Neuronal stem cell (in vitro differentiated cells): ENCODE data around the gene TNFRSF12A.

ENCODE experiments used
- DNase-seq: peaks from one replicate; pipeline ENCODE4 v3.0.0-alpha.2; 2013; ENCODE audit warnings: low spot score
- H2AFZ ChIP-seq: one replicate; pipeline ENCODE4 v1.6.1; 2013; ENCODE audit warnings: mild to moderate bottlenecking, low read length, inconsistent platforms
- H2AK5ac ChIP-seq: 2 replicates; pipeline ENCODE4 v1.6.1; 2013; ENCODE audit warnings: low read depth, mild to moderate bottlenecking, inconsistent platforms, low read length, moderate library complexity, mixed read lengths
- H2BK120ac ChIP-seq: 2 replicates; pipeline ENCODE4 v1.6.1; 2013; ENCODE audit warnings: low read depth, mild to moderate bottlenecking, inconsistent platforms, low read length, moderate library complexity, mixed read lengths
- H2BK12ac ChIP-seq: one replicate; pipeline ENCODE4 v1.6.1; 2013; ENCODE audit warnings: low read length, inconsistent platforms
- H2BK15ac ChIP-seq: 2 replicates; pipeline ENCODE4 v1.6.1; 2013; ENCODE audit warnings: mild to moderate bottlenecking, low read length, inconsistent platforms, mixed read lengths
- H2BK5ac ChIP-seq: one replicate; pipeline ENCODE4 v1.6.1; 2013; ENCODE audit warnings: inconsistent platforms, mild to moderate bottlenecking, low read length, moderate library complexity
- H3K14ac ChIP-seq: one replicate; pipeline ENCODE4 v1.6.1; 2013; ENCODE audit warnings: low read length, inconsistent platforms
- H3K18ac ChIP-seq: 2 replicates; pipeline ENCODE4 v1.6.1; 2013; ENCODE audit warnings: low read length, inconsistent platforms
- H3K23ac ChIP-seq: 2 replicates; pipeline ENCODE4 v1.6.1; 2013; ENCODE audit warnings: low read depth, mild to moderate bottlenecking, mixed read lengths, low read length, inconsistent platforms; ENCODE audit not compliant: poor library complexity
- H3K27ac ChIP-seq: replicated peaks from 3 replicates; pipeline ENCODE4 v1.5.1; 2013; ENCODE audit warnings: low read length, inconsistent platforms
- H3K27me3 ChIP-seq, 3 experiments: 2 replicates each; pipeline ENCODE4 v1.6.1; 2013; ENCODE audit warnings: low read length in 3 of 3, mild to moderate bottlenecking in 2 of 3, inconsistent platforms in 1 of 3, low read depth in 1 of 3, mixed read lengths in 1 of 3, moderate library complexity in 1 of 3; ENCODE audit not compliant: control insufficient read depth in 3 of 3, insufficient read depth in 3 of 3
- H3K36me3 ChIP-seq, 2 donors: replicated peaks in 1 of 2; 2 replicates each; pipeline ENCODE4 v1.6.1; 2013; ENCODE audit warnings: low read length in 2 of 2; ENCODE audit not compliant: control insufficient read depth in 2 of 2, insufficient read depth in 2 of 2
- H3K4ac ChIP-seq: 2 replicates; pipeline ENCODE4 v1.6.1; 2013; ENCODE audit warnings: inconsistent platforms, mild to moderate bottlenecking, low read length, moderate library complexity
- H3K4me1 ChIP-seq, 2 donors: 1 replicate in 1 of 2; 2 replicates in 1 of 2; pipeline ENCODE4 v1.6.1; 2013; ENCODE audit warnings: low read length in 2 of 2, low read depth in 1 of 2; ENCODE audit not compliant: control insufficient read depth in 2 of 2, insufficient read depth in 1 of 2
- H3K4me2 ChIP-seq: one replicate; pipeline ENCODE4 v1.6.1; 2013; ENCODE audit warnings: mild to moderate bottlenecking, low read length, inconsistent platforms; ENCODE audit not compliant: insufficient read depth, poor library complexity, severe bottlenecking
- H3K4me3 ChIP-seq, 2 donors: 2 replicates each; pipeline ENCODE4 v1.5.1; 2013; ENCODE audit warnings: low read length in 2 of 2, mild to moderate bottlenecking in 2 of 2, inconsistent platforms in 1 of 2, moderate library complexity in 1 of 2
- H3K79me1 ChIP-seq: one replicate; pipeline ENCODE4 v1.6.1; 2013; ENCODE audit warnings: low read depth, mild to moderate bottlenecking, inconsistent platforms, low read length, moderate library complexity
- H3K9ac ChIP-seq: one replicate; pipeline ENCODE4 v1.6.1; 2013; ENCODE audit warnings: mild to moderate bottlenecking, low read depth, low read length, inconsistent platforms; ENCODE audit not compliant: poor library complexity
- H3K9me3 ChIP-seq, 2 donors: replicated peaks in 1 of 2; 2 replicates each; pipeline versions ENCODE3 to v1.6.1; 2013; ENCODE audit warnings: low read length in 2 of 2, mild to moderate bottlenecking in 2 of 2, inconsistent platforms in 1 of 2, low read depth in 1 of 2, mixed read lengths in 1 of 2, moderate library complexity in 1 of 2; ENCODE audit not compliant: control insufficient read depth in 2 of 2, insufficient read depth in 1 of 2
- H4K8ac ChIP-seq: one replicate; pipeline ENCODE4 v1.6.1; 2013; ENCODE audit warnings: low read depth, mild to moderate bottlenecking, inconsistent platforms, low read length, moderate library complexity
- H4K91ac ChIP-seq: one replicate; pipeline ENCODE4 v1.6.1; 2013; ENCODE audit warnings: low read length, low read depth, mild to moderate bottlenecking, inconsistent platforms; ENCODE audit not compliant: poor library complexity
- WGBS, 2 donors: extraction: QIAGEN DNeasy Blood & Tissue Kit; methylation state at CpG; one replicate each; pipeline ENCODE4 v1.1.7; 2013; ENCODE audit warnings: missing lambda C conversion rate in 2 of 2, mixed read lengths in 1 of 2; ENCODE audit not compliant: insufficient read length in 2 of 2, insufficient replicate concordance in 1 of 2; ENCODE audit errors: extremely low coverage in 2 of 2; 5-methylcytosine and 5-hydroxymethylcytosine counted together

Gene TNFRSF12A

DNA sequence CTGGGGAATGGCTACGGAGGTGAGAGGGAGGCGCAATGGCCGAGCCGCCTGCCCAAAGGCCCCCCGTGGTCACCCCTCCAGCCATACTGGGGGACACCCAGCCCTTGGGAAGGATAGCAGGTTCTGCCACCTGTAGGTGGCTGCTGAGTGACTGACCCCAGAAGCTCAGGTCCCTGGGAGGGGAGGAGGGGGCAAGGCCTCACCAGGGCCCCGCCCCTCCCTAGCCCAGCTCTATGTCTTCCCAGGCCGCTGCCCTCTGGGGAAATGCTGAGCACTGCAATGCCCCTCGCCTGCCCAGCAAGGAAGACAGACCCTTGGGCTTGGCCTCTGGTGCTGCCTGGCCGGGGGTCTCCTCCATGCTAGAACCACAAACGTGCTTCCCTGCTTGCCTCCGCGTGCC, 18.9 kb upstream of the TNFRSF12A start:
- Histone ChIP-seq H2BK15ac (peak overlapping the region; percentile 81), H3K9ac (peak overlapping the region; percentile 78), H2AK5ac (peak overlapping the region; percentile 90), H3K14ac (no peak overlapping the region), H3K27ac (no peak overlapping the region), H3K9me3 (no peaks in the 10 kb centered on the region), H4K8ac (no peak overlapping the region), H2BK12ac (peak overlapping the region; percentile 10), H3K36me3 (no peaks in the 10 kb centered on the region), H3K4me2 (no peak overlapping the region), H3K4me3 (no peak overlapping the region), H3K79me1 (peaks cover 2% of the 10 kb centered on the region), H3K4me1 (peaks cover 0 to 2% of the 10 kb centered on the region in 2 donors), H2AFZ (no peak overlapping the region), H3K27me3 (peaks cover 7 to 70% (median 19%) of the 10 kb centered on the region in 3 experiments), H3K23ac (peak overlapping the region; percentile 12), H4K91ac (no peak overlapping the region), H2BK5ac (no peak overlapping the region), H2BK120ac (no peak overlapping the region), H3K18ac (peak overlapping the region; percentile 57), H3K4ac (peak overlapping the region; percentile 37)
- no peak for DNase-seq
- no CpG with 5 or more reads among the region's 12 CpGs for WGBS, 2 donors

DNA sequence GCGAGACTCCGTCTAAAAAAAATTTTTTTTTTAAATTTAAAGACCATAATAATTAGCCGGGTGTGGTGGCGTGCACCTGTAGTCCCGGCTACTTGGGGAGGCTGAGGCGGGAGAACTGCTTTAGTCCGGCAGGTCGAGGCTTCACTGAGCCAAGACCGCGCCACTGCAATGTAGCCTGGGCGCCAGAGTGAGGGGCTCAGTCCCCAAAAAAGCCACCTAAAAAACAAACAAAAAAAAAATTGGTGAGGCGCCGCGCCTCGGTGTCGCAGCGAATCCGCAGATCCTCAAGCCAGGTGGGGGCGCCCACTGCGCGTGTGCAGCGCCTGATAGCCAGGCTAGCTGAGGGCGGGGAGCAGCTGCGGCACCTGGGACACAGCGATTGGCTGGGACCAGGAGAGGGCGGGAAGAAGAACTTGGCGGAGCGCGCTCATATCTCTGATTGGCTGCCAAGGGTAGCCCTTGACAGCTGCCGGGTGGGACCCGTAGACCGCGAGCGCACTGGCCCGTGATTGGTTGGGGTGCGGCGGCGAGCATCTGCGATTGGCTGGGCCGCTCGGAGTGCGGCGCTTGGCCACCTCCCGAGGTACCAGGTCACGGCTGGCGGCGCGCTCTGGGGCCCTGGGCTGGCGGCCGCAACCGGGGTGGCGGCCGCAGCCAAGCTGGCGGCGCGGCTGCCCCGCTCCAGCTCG, 16.4 kb upstream of the TNFRSF12A start:
- Histone ChIP-seq H3K9ac (no peak overlapping the region), H2AFZ (peak overlapping the region; percentile 81), H3K27me3 (peaks cover 20 to 64% (median 43%) of the 10 kb centered on the region in 3 experiments), H4K91ac (no peak overlapping the region), H2AK5ac (no peak overlapping the region), H3K79me1 (no peaks in the 10 kb centered on the region), H3K4me3 (peak overlapping the region in 1 of 2 donors; percentile 32), H3K18ac (peak overlapping the region; percentile 64), H2BK12ac (no peak overlapping the region), H3K14ac (no peak overlapping the region), H3K4me2 (peak overlapping the region; percentile 57), H3K23ac (no peak overlapping the region), H2BK5ac (no peak overlapping the region), H2BK120ac (no peak overlapping the region), H3K36me3 (no peaks in the 10 kb centered on the region), H3K4me1 (peaks cover 12 to 14% of the 10 kb centered on the region in 2 donors), H2BK15ac (no peak overlapping the region), H3K27ac (no peak overlapping the region), H4K8ac (no peak overlapping the region), H3K4ac (no peak overlapping the region), H3K9me3 (no peaks in the 10 kb centered on the region)
- peak; percentile 96 for DNase-seq
- no CpG with 5 or more reads among the region's 58 CpGs for WGBS, 2 donors

DNA sequence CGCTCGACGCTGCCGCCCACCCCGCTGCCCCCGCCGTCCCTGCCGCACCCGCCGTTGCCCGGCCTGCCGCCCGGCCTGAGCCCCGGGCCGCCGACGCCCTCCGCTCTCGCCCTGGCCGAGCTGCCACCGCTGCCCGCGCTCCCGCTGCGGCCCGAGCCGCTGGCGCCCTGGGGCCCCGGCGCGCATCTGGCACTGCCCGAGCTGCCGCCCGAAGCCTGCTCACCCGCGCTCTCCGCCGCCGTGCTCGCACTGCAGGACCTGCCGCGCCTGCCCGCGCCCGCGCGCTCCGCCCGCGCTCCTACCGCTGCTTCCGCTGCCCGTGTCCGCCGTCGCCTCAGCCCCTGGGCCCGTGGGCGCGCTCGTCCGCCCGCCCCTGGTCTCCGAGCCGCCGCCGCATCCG, 15.8 kb upstream of the TNFRSF12A start:
- H3K4ac ChIP-seq: no peak overlapping the region
- H2BK5ac ChIP-seq: no peak overlapping the region
- no peak overlapping the region for H3K14ac ChIP-seq
- H2AK5ac ChIP-seq: no peak overlapping the region
- H3K4me2 ChIP-seq: peak overlapping the region; percentile 57
- no peaks in the 10 kb centered on the region for H3K36me3 ChIP-seq
- H3K4me1 ChIP-seq: peaks cover 12 to 16% of the 10 kb centered on the region in 2 donors
- H3K27me3 ChIP-seq: peaks cover 22 to 58% (median 49%) of the 10 kb centered on the region in 3 experiments
- H4K91ac ChIP-seq: no peak overlapping the region
- no peak overlapping the region for H2BK12ac ChIP-seq
- H4K8ac ChIP-seq: no peak overlapping the region
- H3K27ac ChIP-seq: no peak overlapping the region
- H3K4me3 ChIP-seq: peak overlapping the region; percentile 32 to 56
- no peak for DNase-seq
- H2BK15ac ChIP-seq: no peak overlapping the region
- H3K79me1 ChIP-seq: no peaks in the 10 kb centered on the region
- no peaks in the 10 kb centered on the region for H3K9me3 ChIP-seq
- no peak overlapping the region for H3K18ac ChIP-seq
- H3K9ac ChIP-seq: no peak overlapping the region
- WGBS, 2 donors: no CpG with 5 or more reads among the region's 67 CpGs
- no peak overlapping the region for H2BK120ac ChIP-seq
- no peak overlapping the region for H2AFZ ChIP-seq
- H3K23ac ChIP-seq: no peak overlapping the region

DNA sequence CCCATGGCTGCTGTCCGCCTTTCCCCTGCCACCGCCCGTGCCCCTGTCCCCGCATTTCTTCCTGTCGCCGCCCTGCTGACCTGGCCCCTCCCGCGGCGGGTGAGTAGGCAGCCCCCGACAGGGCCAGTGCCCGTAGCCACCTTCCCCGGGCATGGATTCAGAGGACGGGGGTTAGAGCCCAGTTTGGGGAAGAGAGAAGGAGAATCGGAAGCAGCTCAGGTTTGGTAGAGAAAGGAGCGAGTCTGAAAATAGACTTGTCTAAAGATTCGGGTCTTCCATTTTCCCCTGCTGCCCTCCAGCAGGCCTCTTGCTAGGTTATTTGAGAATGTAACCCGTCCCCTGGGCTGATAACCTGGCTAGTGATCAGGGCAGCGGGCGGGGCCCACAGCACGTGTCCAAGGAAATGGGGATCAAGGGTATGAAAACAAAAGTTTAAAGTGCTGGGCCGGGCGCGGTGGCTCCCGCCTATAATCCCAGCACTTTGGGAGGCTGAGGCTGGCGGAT, 15.3 kb upstream of the TNFRSF12A start:
- no peak overlapping the region for H4K8ac ChIP-seq
- H3K4me3 ChIP-seq: peak overlapping the region in 1 of 2 donors; percentile 31
- no peak overlapping the region for H3K4me2 ChIP-seq
- H2BK120ac ChIP-seq: no peak overlapping the region
- H3K14ac ChIP-seq: no peak overlapping the region
- no peak overlapping the region for H3K27ac ChIP-seq
- no peak overlapping the region for H2BK5ac ChIP-seq
- H3K27me3 ChIP-seq: peaks cover 22 to 58% (median 54%) of the 10 kb centered on the region in 3 experiments
- H4K91ac ChIP-seq: no peak overlapping the region
- no peak overlapping the region for H3K18ac ChIP-seq
- no peak overlapping the region for H3K23ac ChIP-seq
- no peak for DNase-seq
- no peaks in the 10 kb centered on the region for H3K79me1 ChIP-seq
- H2AK5ac ChIP-seq: no peak overlapping the region
- H3K36me3 ChIP-seq: no peaks in the 10 kb centered on the region
- WGBS, 2 donors: no CpG with 5 or more reads among the region's 25 CpGs
- no peaks in the 10 kb centered on the region for H3K9me3 ChIP-seq
- no peak overlapping the region for H2BK12ac ChIP-seq
- H3K4me1 ChIP-seq: peaks cover 15 to 20% of the 10 kb centered on the region in 2 donors
- H3K4ac ChIP-seq: no peak overlapping the region
- H2AFZ ChIP-seq: peak overlapping the region; percentile 56
- H3K9ac ChIP-seq: no peak overlapping the region
- no peak overlapping the region for H2BK15ac ChIP-seq
